MM.1S (cell line): ENCODE measurements around the gene ZNF324.

Experiments used
- DNase-seq: peaks from one replicate; pipeline ENCODE4 v3.0.0-alpha.2; 2015
- H2AFZ ChIP-seq: fragments of 300-600 bp; sonication (generic); 2 replicates; pipeline ENCODE4 v1.6.0; 2016; ENCODE audit warnings: antibody characterized with exemption, low read length
- H3F3A ChIP-seq: fragments of 300-600 bp; sonication (generic); 2 replicates; pipeline ENCODE4 v1.6.1; 2016; ENCODE audit warnings: mild to moderate bottlenecking, antibody characterized with exemption, low read length, moderate library complexity, mixed read lengths; ENCODE audit not compliant: insufficient read depth
- H3K27ac ChIP-seq: fragments of 300-600 bp; sonication (generic); 2 replicates; pipeline ENCODE4 v1.5.1; 2016; ENCODE audit warnings: mild to moderate bottlenecking, low read length
- H3K27me3 ChIP-seq: fragments of 300-600 bp; sonication (generic); replicated peaks from 2 replicates; pipeline ENCODE4 v1.6.0; 2016; ENCODE audit warnings: low read length; ENCODE audit not compliant: insufficient read depth
- H3K36me3 ChIP-seq: fragments of 300-600 bp; sonication (generic); replicated peaks from 2 replicates; pipeline ENCODE4 v1.6.1; 2016; ENCODE audit warnings: mild to moderate bottlenecking, low read length, mixed read lengths; ENCODE audit not compliant: insufficient read depth
- H3K4me1 ChIP-seq: fragments of 300-600 bp; sonication (generic); 2 replicates; pipeline ENCODE4 v1.6.1; 2016; ENCODE audit warnings: low read length, mixed read lengths
- H3K4me2 ChIP-seq: fragments of 300-600 bp; sonication (generic); 2 replicates; pipeline ENCODE4 v1.6.0; 2016; ENCODE audit warnings: low read depth, low read length
- H3K4me3 ChIP-seq: fragments of 300-600 bp; sonication (generic); 2 replicates; pipeline ENCODE4 v1.5.1; 2016; ENCODE audit warnings: low read length, mixed read lengths
- H3K79me2 ChIP-seq: fragments of 300-600 bp; sonication (generic); 2 replicates; pipeline ENCODE4 v1.6.1; 2016; ENCODE audit warnings: mixed run types, low read length, mixed read lengths
- H3K9ac ChIP-seq: fragments of 300-600 bp; sonication (generic); 2 replicates; pipeline ENCODE4 v1.6.1; 2016; ENCODE audit warnings: low read length, mixed read lengths
- H3K9me2 ChIP-seq: fragments of 300-600 bp; sonication (generic); replicated peaks from 2 replicates; pipeline ENCODE4 v1.6.1; 2016; ENCODE audit warnings: mild to moderate bottlenecking, low read length, mixed read lengths; ENCODE audit not compliant: insufficient read depth
- H3K9me3 ChIP-seq: fragments of 300-600 bp; sonication (generic); replicated peaks from 2 replicates; pipeline ENCODE4 v1.6.1; 2016; ENCODE audit warnings: mild to moderate bottlenecking, low read length, mixed read lengths; ENCODE audit not compliant: insufficient read depth
- H4K20me1 ChIP-seq: fragments of 300-600 bp; sonication (generic); 2 replicates; pipeline ENCODE4 v1.6.1; 2016; ENCODE audit warnings: mild to moderate bottlenecking, low read length, moderate library complexity, mixed read lengths; ENCODE audit not compliant: insufficient read depth
- EZH2 ChIP-seq: fragments of 300-600 bp; sonication (generic); optimal IDR thresholded peaks from 2 replicates; pipeline ENCODE3; 2017; ENCODE audit warnings: low read depth, mild to moderate bottlenecking, antibody characterized with exemption, low read length, mixed read lengths
- EZH2phosphoT487 ChIP-seq: fragments of 300-600 bp; sonication (generic); IDR thresholded peaks from 2 replicates; pipeline ENCODE4 v1.6.1; 2018; ENCODE audit warnings: antibody characterized with exemption, low read length
- TF ChIP-seq, protein P1 (sequence below): fragments of 300-600 bp; sonication (generic); IDR thresholded peaks from 2 replicates; pipeline ENCODE4 v1.5.1; 2016; ENCODE audit warnings: antibody characterized with exemption, low read length, mixed read lengths

The ZNF324 gene

DNA sequence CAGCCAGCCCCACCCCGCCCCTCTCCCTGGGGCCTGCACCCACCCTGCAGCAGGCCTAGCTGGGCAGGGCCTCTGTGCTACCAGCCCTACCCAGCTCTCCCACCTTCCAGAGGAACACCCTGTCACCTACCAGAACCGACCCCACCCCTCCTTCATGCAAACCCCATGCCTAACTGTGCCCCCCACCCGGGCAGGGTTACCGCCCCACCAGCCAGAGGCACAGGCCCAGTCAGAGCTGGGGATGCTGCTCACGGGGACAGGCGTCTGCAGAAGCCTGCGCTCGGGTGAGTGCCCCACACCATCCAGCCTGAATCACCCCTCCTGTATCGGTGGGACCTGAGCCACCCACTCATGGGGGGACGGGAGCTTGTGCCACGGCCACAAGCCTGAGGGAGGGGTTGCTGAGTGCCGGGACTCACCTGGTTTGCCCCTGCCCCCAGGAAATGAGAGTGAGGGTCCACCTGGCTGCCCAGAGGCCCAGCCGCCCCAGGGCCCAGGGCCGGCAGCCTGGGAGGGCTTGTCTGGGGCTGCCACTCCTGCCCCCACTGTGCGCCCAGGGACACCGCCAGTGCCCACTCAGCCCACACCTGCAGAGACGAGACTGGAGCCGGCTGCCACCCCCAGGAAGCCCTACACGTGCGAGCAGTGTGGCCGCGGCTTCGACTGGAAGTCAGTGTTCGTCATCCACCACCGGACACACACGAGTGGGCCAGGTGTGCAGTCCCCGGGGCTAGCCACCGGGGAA lies 13.0 kb downstream of the ZNF324 start:
- no peaks in the 10 kb centered on the region for H3K79me2 ChIP-seq
- H3K9me3 ChIP-seq: no peaks in the 10 kb centered on the region
- H4K20me1 ChIP-seq: no peaks in the 10 kb centered on the region
- no peak overlapping the region for H3K9ac ChIP-seq
- no peak for DNase-seq
- H3K4me2 ChIP-seq: no peak overlapping the region
- H3K36me3 ChIP-seq: no peaks in the 10 kb centered on the region
- no peak overlapping the region for H2AFZ ChIP-seq
- peaks cover 4% of the 10 kb centered on the region for H3F3A ChIP-seq
- H3K27ac ChIP-seq: no peak overlapping the region
- no peak for TF ChIP-seq EZH2phosphoT487
- no peak for TF ChIP-seq EZH2
- TF ChIP-seq, protein P1, sequence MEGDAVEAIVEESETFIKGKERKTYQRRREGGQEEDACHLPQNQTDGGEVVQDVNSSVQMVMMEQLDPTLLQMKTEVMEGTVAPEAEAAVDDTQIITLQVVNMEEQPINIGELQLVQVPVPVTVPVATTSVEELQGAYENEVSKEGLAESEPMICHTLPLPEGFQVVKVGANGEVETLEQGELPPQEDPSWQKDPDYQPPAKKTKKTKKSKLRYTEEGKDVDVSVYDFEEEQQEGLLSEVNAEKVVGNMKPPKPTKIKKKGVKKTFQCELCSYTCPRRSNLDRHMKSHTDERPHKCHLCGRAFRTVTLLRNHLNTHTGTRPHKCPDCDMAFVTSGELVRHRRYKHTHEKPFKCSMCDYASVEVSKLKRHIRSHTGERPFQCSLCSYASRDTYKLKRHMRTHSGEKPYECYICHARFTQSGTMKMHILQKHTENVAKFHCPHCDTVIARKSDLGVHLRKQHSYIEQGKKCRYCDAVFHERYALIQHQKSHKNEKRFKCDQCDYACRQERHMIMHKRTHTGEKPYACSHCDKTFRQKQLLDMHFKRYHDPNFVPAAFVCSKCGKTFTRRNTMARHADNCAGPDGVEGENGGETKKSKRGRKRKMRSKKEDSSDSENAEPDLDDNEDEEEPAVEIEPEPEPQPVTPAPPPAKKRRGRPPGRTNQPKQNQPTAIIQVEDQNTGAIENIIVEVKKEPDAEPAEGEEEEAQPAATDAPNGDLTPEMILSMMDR: no peak
- no peaks in the 10 kb centered on the region for H3K4me1 ChIP-seq
- no peaks in the 10 kb centered on the region; the same call in 1 of the 2 replicates for H3K27me3 ChIP-seq
- H3K9me2 ChIP-seq: no peaks in the 10 kb centered on the region
- no peak overlapping the region for H3K4me3 ChIP-seq

DNA sequence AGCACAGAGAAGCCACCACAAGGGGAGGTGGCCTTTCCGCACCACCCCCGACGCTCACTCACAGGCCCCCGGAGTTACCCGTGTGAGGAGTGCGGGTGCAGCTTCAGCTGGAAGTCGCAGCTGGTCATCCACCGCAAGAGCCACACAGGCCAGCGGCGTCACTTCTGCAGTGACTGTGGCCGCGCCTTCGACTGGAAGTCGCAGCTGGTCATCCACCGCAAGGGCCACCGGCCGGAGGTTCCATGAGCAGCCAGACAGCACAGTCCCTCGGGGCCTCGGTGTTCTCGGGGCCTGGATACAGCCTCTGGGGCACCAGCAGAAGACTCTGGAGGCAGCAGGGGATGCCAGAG lies 13.6 kb downstream of the ZNF324 start:
- no peaks in the 10 kb centered on the region for H3K9me2 ChIP-seq
- TF ChIP-seq, protein P1: no peak
- TF ChIP-seq EZH2phosphoT487: no peak
- TF ChIP-seq EZH2: no peak
- no peaks in the 10 kb centered on the region for H4K20me1 ChIP-seq
- no peak overlapping the region for H3K4me3 ChIP-seq
- no peak overlapping the region for H3K27ac ChIP-seq
- peaks cover 1% of the 10 kb centered on the region; the same call in 1 of the 2 replicates for H3F3A ChIP-seq
- no peaks in the 10 kb centered on the region for H3K4me1 ChIP-seq
- no peak for DNase-seq
- H3K9me3 ChIP-seq: no peaks in the 10 kb centered on the region
- H3K36me3 ChIP-seq: no peaks in the 10 kb centered on the region
- H3K79me2 ChIP-seq: no peaks in the 10 kb centered on the region
- H2AFZ ChIP-seq: no peak overlapping the region
- H3K4me2 ChIP-seq: no peak overlapping the region
- H3K27me3 ChIP-seq: no peaks in the 10 kb centered on the region; the same call in 1 of the 2 replicates
- H3K9ac ChIP-seq: no peak overlapping the region

DNA sequence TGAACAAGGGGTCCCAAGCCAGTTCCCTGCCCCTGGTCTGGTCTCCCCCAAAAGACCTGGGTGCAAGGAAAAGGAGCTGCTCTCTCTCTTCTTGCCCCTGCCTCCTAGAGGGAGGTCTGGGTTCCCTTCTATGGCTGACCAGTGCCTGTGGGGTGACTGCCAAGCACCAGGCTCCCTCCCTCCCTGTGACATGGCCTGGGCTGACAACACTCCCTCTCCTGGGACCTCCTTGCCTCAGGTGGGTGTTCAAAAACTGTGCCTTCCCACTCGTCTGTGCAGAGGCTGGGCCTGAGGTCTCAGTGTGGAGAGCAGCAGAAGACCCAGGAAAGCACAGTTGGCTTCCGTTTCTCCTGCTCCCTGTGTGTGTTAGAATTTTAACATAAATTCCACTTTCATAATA lies 14.0 kb downstream of the ZNF324 start:
- Histone ChIP-seq H3K4me2 (no peak overlapping the region), H3K4me1 (no peaks in the 10 kb centered on the region), H3K79me2 (no peaks in the 10 kb centered on the region), H3K36me3 (no peaks in the 10 kb centered on the region), H3K27me3 (no peaks in the 10 kb centered on the region; the same call in 1 of the 2 replicates), H3K4me3 (no peak overlapping the region), H3F3A (no peaks in the 10 kb centered on the region; the same call in 1 of the 2 replicates), H4K20me1 (no peaks in the 10 kb centered on the region), H3K9ac (no peak overlapping the region), H2AFZ (no peak overlapping the region), H3K9me3 (no peaks in the 10 kb centered on the region), H3K9me2 (no peaks in the 10 kb centered on the region), H3K27ac (no peak overlapping the region)
- TF ChIP-seq EZH2: no peak
- TF ChIP-seq, protein P1: no peak
- TF ChIP-seq EZH2phosphoT487: no peak
- DNase-seq: no peak
